ENCODE results near the gene FBXW11. TPM values are rescaled to one million over a fixed set of nuclear protein-coding genes. Genes with fewer than 3 reads are reported as not detected.

FBXW11 gene
- total RNA-seq, 1 donor from 2014 or later: 64.7 TPM

- H3K27ac Mint-ChIP-seq (ENCODE audit: unreplicated experiment): no peak overlapping the region
- H3K4me3 Mint-ChIP-seq (ENCODE audit: unreplicated experiment): no peak overlapping the region
Observed at GRCh38 chr5:171992305-171992704, 14.1 kb downstream of the FBXW11 start.

GRCh38 chr5:171990713-171991015 lies 15.8 kb downstream of the FBXW11 start:
- peaks cover 5% of the 10 kb centered on the region for H3K4me1 Mint-ChIP-seq (ENCODE audit: low read depth, unreplicated experiment)
- no peak overlapping the region for H3K4me3 Mint-ChIP-seq (ENCODE audit: unreplicated experiment)
- Histone ChIP-seq H2AFZ (ENCODE audit: low read depth, low read length) (no peak overlapping the region), H3K36me3 (ENCODE audit: insufficient read depth, low read length) (peaks cover 3% of the 10 kb centered on the region), H4K20me1 (ENCODE audit: insufficient read depth, low read length) (peaks cover 81% of the 10 kb centered on the region), H3K4me3 (ENCODE audit: insufficient read depth, low read depth, low read length) (no peak overlapping the region), H3K27me3 (ENCODE audit: insufficient read depth, low read length) (no peaks in the 10 kb centered on the region), H3K79me2 (ENCODE audit: insufficient read depth, low read length) (peaks cover 87% of the 10 kb centered on the region), H3K9me3 (ENCODE audit: insufficient read depth, low read depth, low read length) (no peaks in the 10 kb centered on the region), H3K27ac (ENCODE audit: low read depth, low read length) (no peak overlapping the region), H3K4me1 (ENCODE audit: insufficient read depth, low read length) (peaks cover 6% of the 10 kb centered on the region), H3K9ac (ENCODE audit: low read length) (no peak overlapping the region), H3K4me2 (ENCODE audit: low read length) (no peak overlapping the region)
- no peaks in the 10 kb centered on the region for H3K9me3 Mint-ChIP-seq (ENCODE audit: unreplicated experiment)
- H3K27ac Mint-ChIP-seq (ENCODE audit: unreplicated experiment): no peak overlapping the region
- H3K27me3 Mint-ChIP-seq (ENCODE audit: low read depth, unreplicated experiment): no peaks in the 10 kb centered on the region
- TF ChIP-seq EZH2 (IDR thresholded peaks at IDR 0.05; ENCODE audit: insufficient read depth, low read length) (no peak), CTCF (IDR thresholded peaks at IDR 0.05; ENCODE audit: insufficient read depth, low read depth, low read length) (no peak)
- no peak for DNase-seq (ENCODE audit: low read depth)
- FAIRE-seq: no peak
- H3K36me3 Mint-ChIP-seq (ENCODE audit: low read depth, unreplicated experiment): peaks cover 10% of the 10 kb centered on the region

More at GRCh38 chr5:171992305-171992704, 14.1 kb downstream of the FBXW11 start:
- Histone ChIP-seq H3K27me3 (ENCODE audit: insufficient read depth, low read length) (no peaks in the 10 kb centered on the region), H3K79me2 (ENCODE audit: insufficient read depth, low read length) (peaks cover 92% of the 10 kb centered on the region), H3K4me2 (ENCODE audit: low read length) (no peak overlapping the region), H4K20me1 (ENCODE audit: insufficient read depth, low read length) (peaks cover 82% of the 10 kb centered on the region), H2AFZ (ENCODE audit: low read depth, low read length) (no peak overlapping the region), H3K4me3 (ENCODE audit: insufficient read depth, low read depth, low read length) (no peak overlapping the region), H3K4me1 (ENCODE audit: insufficient read depth, low read length) (peaks cover 6% of the 10 kb centered on the region), H3K27ac (ENCODE audit: low read depth, low read length) (no peak overlapping the region), H3K9ac (ENCODE audit: low read length) (no peak overlapping the region), H3K36me3 (ENCODE audit: insufficient read depth, low read length) (peaks cover 3% of the 10 kb centered on the region), H3K9me3 (ENCODE audit: insufficient read depth, low read depth, low read length) (no peaks in the 10 kb centered on the region)
- TF ChIP-seq EZH2 (IDR thresholded peaks at IDR 0.05; ENCODE audit: insufficient read depth, low read length) (no peak), CTCF (IDR thresholded peaks at IDR 0.05; ENCODE audit: insufficient read depth, low read depth, low read length) (no peak)
- FAIRE-seq (no peak), DNase-seq (ENCODE audit: low read depth) (no peak)
- Mint-ChIP-seq H3K4me1 (ENCODE audit: low read depth, unreplicated experiment) (peaks cover 13% of the 10 kb centered on the region), H3K27me3 (ENCODE audit: low read depth, unreplicated experiment) (no peaks in the 10 kb centered on the region), H3K9me3 (ENCODE audit: unreplicated experiment) (no peaks in the 10 kb centered on the region), H3K36me3 (ENCODE audit: low read depth, unreplicated experiment) (peaks cover 10% of the 10 kb centered on the region)

GRCh38 chr5:171989946-171990712 lies 16.3 kb downstream of the FBXW11 start:
- H3K9me3 Mint-ChIP-seq (ENCODE audit: unreplicated experiment): no peaks in the 10 kb centered on the region
- H3K4me1 Mint-ChIP-seq (ENCODE audit: low read depth, unreplicated experiment): peaks cover 6% of the 10 kb centered on the region
- H3K27me3 Mint-ChIP-seq (ENCODE audit: low read depth, unreplicated experiment): no peaks in the 10 kb centered on the region
- H3K36me3 Mint-ChIP-seq (ENCODE audit: low read depth, unreplicated experiment): peaks cover 9% of the 10 kb centered on the region
- no peak overlapping the region for H3K27ac Mint-ChIP-seq (ENCODE audit: unreplicated experiment)
- Histone ChIP-seq H3K4me2 (ENCODE audit: low read length) (no peak overlapping the region), H3K79me2 (ENCODE audit: insufficient read depth, low read length) (peaks cover 85% of the 10 kb centered on the region), H3K27me3 (ENCODE audit: insufficient read depth, low read length) (no peaks in the 10 kb centered on the region), H3K36me3 (ENCODE audit: insufficient read depth, low read length) (peaks cover 3% of the 10 kb centered on the region), H3K9ac (ENCODE audit: low read length) (no peak overlapping the region), H2AFZ (ENCODE audit: low read depth, low read length) (no peak overlapping the region), H3K27ac (ENCODE audit: low read depth, low read length) (no peak overlapping the region), H3K4me1 (ENCODE audit: insufficient read depth, low read length) (peaks cover 9% of the 10 kb centered on the region), H3K4me3 (ENCODE audit: insufficient read depth, low read depth, low read length) (no peak overlapping the region), H3K9me3 (ENCODE audit: insufficient read depth, low read depth, low read length) (no peaks in the 10 kb centered on the region), H4K20me1 (ENCODE audit: insufficient read depth, low read length) (peaks cover 84% of the 10 kb centered on the region)
- H3K4me3 Mint-ChIP-seq (ENCODE audit: unreplicated experiment): no peak overlapping the region
- TF ChIP-seq EZH2 (IDR thresholded peaks at IDR 0.05; ENCODE audit: insufficient read depth, low read length): no peak
- no peak for TF ChIP-seq CTCF (IDR thresholded peaks at IDR 0.05; ENCODE audit: insufficient read depth, low read depth, low read length)
- FAIRE-seq (no peak), DNase-seq (ENCODE audit: low read depth) (no peak)

Measured in astrocyte (in vitro differentiated cells and primary cell).